PC-9 (cell line): ENCODE results near the gene AHDC1.

ENCODE experiments used
- CTCF ChIP-seq: fragments of 200-600 bp; sonication (generic); conservative IDR thresholded peaks from 2 replicates; pipeline ENCODE4 v1.6.1; 2017; ENCODE audit warnings: mixed run types, antibody characterized with exemption, mild to moderate bottlenecking, moderate library complexity
- EZH2 ChIP-seq: fragments of 200-600 bp; sonication (generic); IDR thresholded peaks from 2 replicates; pipeline ENCODE4 v1.8.0; 2017; ENCODE audit warnings: antibody characterized with exemption, low read depth

- TF ChIP-seq CTCF (no peak), EZH2 (no peak)
These were observed 47.5 kb downstream of the AHDC1 start for GRCh38 chr1:27556435-27556780.
